Natural killer cell treated with Interleukin-12 subunit alpha and Interleukin-12 subunit beta and Interleukin-15 and Interleukin-18, amount 100 ng/mL, for 72 hours (primary cell): ENCODE measurements around the gene SESN2. TPM values are rescaled to one million over a fixed set of nuclear protein-coding genes. Genes with fewer than 3 reads are reported as not detected.

ENCODE experiments used
- ATAC-seq, 2 donors: fragments of 150-1000 bp; cut with Tn5 transposase in 1 of 2; sonication (Bioruptor Pico), chemical (Tn5 transposase) in 1 of 2; 2 replicates each; pipeline ENCODE4 v1.10.0; 2021
- DNase-seq: peaks from one replicate; pipeline ENCODE4 v3.0.0; 2022; ENCODE audit warnings: low spot score
- H3K27ac Mint-ChIP-seq, 2 donors: 1 replicate in 1 of 2; 2 replicates in 1 of 2; pipeline ENCODE4 v1.8.0; 2022; ENCODE audit warnings: mixed read lengths in 2 of 2, mild to moderate bottlenecking in 1 of 2, moderate library complexity in 1 of 2
- H3K27me3 Mint-ChIP-seq, 2 donors: 1 replicate in 1 of 2; 2 replicates in 1 of 2; pipeline ENCODE4 v1.8.0; 2022; ENCODE audit warnings: mixed read lengths in 2 of 2
- H3K36me3 Mint-ChIP-seq: one replicate; pipeline ENCODE4 v1.8.0; 2022; ENCODE audit warnings: mixed read lengths
- H3K4me1 Mint-ChIP-seq, 2 donors: 1 replicate in 1 of 2; 2 replicates in 1 of 2; pipeline ENCODE4 v1.8.0; 2022; ENCODE audit warnings: low read depth in 2 of 2, mixed read lengths in 2 of 2, mild to moderate bottlenecking in 1 of 2
- H3K4me3 Mint-ChIP-seq: one replicate; pipeline ENCODE4 v1.8.0; 2022; ENCODE audit warnings: mixed read lengths
- H3K9me3 Mint-ChIP-seq: 2 replicates; pipeline ENCODE4 v1.8.0; 2022; ENCODE audit warnings: mixed read lengths
- total RNA-seq, 2 donors: library from RNA; stranded (reverse); gene quantifications; one replicate each; pipeline ENCODE4 v1.2.3, GENCODE V29; 2022

Gene SESN2
- total RNA-seq, 2 donors from 2014 or later = 26.4 to 36.1 TPM

DNA sequence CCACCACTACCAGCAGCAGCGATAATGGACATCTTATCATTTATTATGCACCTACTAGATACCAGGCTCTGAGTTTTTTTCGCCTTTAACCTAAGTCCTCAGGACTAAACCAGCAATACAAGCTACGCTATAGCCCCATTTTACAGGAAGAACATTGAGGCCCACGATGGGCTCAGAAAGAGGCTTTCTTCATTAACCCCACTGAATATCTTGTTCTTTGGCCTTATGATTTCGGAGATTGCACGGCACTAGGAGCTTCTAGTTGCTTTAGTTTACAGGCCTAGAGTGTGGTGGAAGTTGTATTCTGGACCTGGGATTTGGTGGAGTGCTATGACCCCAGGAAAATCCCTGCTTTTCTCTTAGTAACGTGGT lies 1.5 kb downstream of the SESN2 start:
- Mint-ChIP-seq H3K27me3 (no peaks in the 10 kb centered on the region), H3K4me3 (peak overlapping the region; percentile 79), H3K36me3 (no peaks in the 10 kb centered on the region), H3K27ac (peak overlapping the region; percentile 26 to 51), H3K4me1 (peaks cover 33 to 37% of the 10 kb centered on the region in 2 donors), H3K9me3 (no peaks in the 10 kb centered on the region)
- no peak for ATAC-seq
- DNase-seq = no peak

DNA sequence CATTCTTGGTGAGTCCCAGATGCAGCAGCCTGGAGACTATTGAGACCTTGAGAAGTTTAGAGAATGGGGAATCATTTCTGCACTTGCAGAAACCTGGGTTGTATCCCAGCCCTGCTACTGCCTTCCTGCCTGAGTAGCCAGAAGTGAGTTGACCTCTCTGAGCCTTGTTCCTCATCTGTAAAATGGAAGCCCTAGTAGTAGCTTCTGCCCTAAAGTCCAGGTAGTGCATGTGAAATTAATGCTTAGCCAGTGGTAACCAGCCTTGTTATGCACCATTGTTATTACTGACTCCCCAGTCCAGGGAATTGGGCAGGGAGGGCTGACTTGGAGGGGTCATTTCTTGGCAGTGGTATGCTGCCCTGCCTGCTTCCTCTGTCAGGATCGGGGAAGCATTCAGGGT lies 5.6 kb downstream of the SESN2 start:
- no peak overlapping the region for H3K4me3 Mint-ChIP-seq
- H3K4me1 Mint-ChIP-seq = peaks cover 23 to 35% of the 10 kb centered on the region in 2 donors
- no peak for ATAC-seq
- no peaks in the 10 kb centered on the region for H3K9me3 Mint-ChIP-seq
- no peak for DNase-seq
- H3K27me3 Mint-ChIP-seq = no peaks in the 10 kb centered on the region
- no peaks in the 10 kb centered on the region for H3K36me3 Mint-ChIP-seq
- no peak overlapping the region for H3K27ac Mint-ChIP-seq

DNA sequence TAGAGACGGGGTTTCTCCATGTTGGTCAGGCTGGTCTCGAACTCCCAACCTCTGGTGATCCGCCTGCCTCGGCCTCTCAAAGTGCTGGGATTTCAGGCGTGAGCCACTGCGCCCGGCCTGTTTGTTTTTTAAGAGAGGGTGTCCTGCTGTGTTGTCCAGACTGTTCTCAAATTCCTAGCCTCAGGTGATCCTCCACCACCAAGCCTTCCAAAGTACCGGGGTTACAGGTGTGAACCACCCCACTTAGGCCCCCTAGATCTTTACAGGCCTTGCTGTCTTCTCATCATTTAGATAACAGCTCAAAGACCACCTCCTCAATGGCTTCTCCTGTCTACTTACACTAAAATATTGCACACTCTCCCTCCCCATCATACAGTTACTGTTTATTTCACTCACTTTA lies 6.3 kb downstream of the SESN2 start:
- Mint-ChIP-seq H3K4me1 (peaks cover 22 to 34% of the 10 kb centered on the region in 2 donors), H3K4me3 (no peak overlapping the region), H3K27me3 (no peaks in the 10 kb centered on the region), H3K36me3 (no peaks in the 10 kb centered on the region), H3K9me3 (no peaks in the 10 kb centered on the region), H3K27ac (no peak overlapping the region)
- ATAC-seq (no peak), DNase-seq (no peak)

DNA sequence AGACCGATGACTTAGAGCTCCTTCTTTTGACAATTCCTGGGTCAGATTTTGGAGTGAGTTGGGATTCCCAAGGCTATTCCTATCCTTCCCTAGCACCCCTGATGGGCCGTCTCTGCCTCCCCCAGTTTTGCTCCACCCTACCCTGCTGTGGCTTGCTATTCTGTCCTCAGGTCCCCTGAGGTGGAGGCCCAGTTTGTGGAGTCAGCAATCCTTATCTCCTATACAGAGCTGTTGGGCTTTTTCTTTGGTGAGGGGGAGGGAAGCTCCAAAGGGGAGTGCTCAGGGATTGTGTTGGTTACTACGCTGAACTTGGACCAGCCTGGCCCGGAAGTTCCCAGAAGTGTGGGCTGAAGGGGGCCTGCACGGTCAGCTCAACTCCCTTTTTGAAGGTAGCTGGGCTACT lies 7.6 kb downstream of the SESN2 start:
- ATAC-seq (peak in 1 of 2 donors; percentile 6), DNase-seq (no peak)
- Mint-ChIP-seq H3K4me3 (no peak overlapping the region), H3K27me3 (no peaks in the 10 kb centered on the region), H3K4me1 (peaks cover 13 to 25% of the 10 kb centered on the region in 2 donors), H3K27ac (no peak overlapping the region), H3K9me3 (no peaks in the 10 kb centered on the region), H3K36me3 (no peaks in the 10 kb centered on the region)

DNA sequence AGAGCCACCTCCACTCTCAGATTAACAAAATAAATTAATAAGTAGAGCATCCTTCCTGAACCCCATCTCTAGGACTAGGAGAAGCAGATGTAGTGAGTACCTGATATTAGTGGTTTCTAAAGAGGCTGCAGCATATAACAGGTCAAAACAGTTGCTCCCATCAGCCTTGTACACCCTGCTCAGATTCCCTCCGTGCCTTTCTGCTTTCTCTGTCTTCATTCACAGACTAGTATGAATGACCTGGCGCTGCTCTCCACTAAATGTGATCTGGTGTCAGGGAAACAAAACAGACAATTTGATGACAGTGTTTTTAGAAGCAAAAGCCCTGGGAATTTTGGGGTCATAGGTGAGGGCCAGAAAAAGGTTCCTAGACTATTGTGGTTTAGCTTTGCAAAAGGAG lies 8.3 kb downstream of the SESN2 start:
- Mint-ChIP-seq H3K4me3 (no peak overlapping the region), H3K9me3 (no peaks in the 10 kb centered on the region), H3K36me3 (no peaks in the 10 kb centered on the region), H3K4me1 (peaks cover 13 to 25% of the 10 kb centered on the region in 2 donors), H3K27ac (peak overlapping the region in 1 of 2 donors; percentile 57), H3K27me3 (no peaks in the 10 kb centered on the region)
- ATAC-seq (no peak), DNase-seq (no peak)

DNA sequence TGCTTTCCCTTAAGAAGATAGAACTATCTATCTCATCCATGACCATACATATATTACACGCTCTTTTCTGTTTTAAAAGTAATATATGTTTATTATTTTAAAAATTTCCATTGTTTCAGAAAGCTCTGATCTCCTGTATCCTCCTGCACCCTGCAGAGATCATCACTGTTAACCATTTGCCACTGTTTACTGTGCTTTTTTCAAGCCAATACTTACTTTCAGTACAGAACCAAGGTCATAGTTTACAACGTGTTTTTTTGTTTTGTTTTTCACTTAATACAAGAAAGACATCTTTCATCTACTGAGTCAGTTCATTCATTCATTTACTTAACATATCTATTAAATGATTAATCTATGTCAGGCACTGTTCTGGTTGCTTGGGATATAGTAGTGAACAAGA lies 10.2 kb downstream of the SESN2 start:
- no peak for ATAC-seq
- H3K27ac Mint-ChIP-seq = no peak overlapping the region

DNA sequence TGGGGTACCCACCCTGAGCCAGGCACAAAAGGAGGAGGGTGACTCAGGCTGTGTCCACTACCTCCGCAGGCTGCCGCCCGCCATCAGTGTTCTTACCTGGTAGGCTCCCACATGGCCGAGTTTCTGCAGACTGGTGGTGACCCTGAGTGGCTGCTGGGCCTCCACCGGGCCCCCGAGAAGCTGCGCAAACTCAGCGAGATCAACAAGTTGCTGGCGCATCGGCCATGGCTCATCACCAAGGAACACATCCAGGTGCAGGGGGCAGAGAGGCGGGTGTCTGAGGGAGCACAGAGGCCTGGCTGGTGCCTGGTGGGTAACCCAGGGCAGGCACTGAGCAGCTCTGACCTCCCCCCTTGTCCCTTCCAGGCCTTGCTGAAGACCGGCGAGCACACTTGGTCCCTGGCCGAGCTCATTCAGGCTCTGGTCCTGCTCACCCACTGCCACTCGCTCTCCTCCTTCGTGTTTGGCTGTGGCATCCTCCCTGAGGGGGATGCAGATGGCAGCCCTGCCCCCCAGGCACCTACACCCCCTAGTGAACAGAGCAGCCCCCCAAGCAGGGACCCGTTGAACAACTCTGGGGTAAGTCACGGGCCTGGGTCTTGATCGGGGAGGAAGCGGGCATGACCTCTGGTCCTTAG lies 13.0 kb downstream of the SESN2 start:
- ATAC-seq (no peak), DNase-seq (peak; percentile 56)
- H3K4me1 Mint-ChIP-seq = peaks cover 5 to 8% of the 10 kb centered on the region in 2 donors
- H3K27me3 Mint-ChIP-seq = no peaks in the 10 kb centered on the region
- no peaks in the 10 kb centered on the region for H3K9me3 Mint-ChIP-seq
- no peak overlapping the region for H3K27ac Mint-ChIP-seq
- H3K36me3 Mint-ChIP-seq = peaks cover under 1% of the 10 kb centered on the region
- H3K4me3 Mint-ChIP-seq = no peak overlapping the region

More for the DNA sequence above, 10.2 kb downstream of the SESN2 start:
- no peaks in the 10 kb centered on the region for H3K9me3 Mint-ChIP-seq
- DNase-seq = no peak
- no peaks in the 10 kb centered on the region for H3K27me3 Mint-ChIP-seq
- peaks cover 13 to 21% of the 10 kb centered on the region in 2 donors for H3K4me1 Mint-ChIP-seq
- no peaks in the 10 kb centered on the region for H3K36me3 Mint-ChIP-seq
- no peak overlapping the region for H3K4me3 Mint-ChIP-seq

DNA sequence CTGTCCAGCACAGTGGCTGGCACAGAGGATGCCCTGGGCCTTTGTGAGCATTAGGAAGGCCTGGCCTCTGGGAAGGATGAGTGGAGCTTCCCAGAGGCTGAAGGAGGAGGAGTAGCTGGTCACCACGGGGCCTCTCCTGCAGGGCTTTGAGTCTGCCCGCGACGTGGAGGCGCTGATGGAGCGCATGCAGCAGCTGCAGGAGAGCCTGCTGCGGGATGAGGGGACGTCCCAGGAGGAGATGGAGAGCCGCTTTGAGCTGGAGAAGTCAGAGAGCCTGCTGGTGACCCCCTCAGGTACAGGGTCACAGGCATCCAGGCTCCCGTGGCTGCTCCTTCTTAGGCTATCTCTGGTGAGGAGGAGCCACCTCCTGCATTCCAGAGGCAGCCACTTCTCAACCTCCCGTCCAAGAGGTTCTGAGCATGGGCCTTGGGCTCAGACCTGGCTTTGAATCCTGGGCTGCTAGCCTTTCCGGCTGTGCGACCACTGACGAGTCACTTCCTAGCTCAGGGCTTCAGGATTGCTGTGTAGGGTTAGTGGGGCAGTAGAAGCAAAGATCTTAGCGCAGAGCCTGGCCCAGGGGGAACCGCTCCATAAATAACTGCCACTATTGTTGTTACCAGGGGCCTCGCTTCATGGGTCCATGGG lies 14.0 kb downstream of the SESN2 start:
- ATAC-seq (no peak), DNase-seq (peak; percentile 54)
- H3K4me3 Mint-ChIP-seq = no peak overlapping the region
- peaks cover 0 to 2% of the 10 kb centered on the region in 2 donors for H3K4me1 Mint-ChIP-seq
- no peaks in the 10 kb centered on the region for H3K9me3 Mint-ChIP-seq
- no peak overlapping the region for H3K27ac Mint-ChIP-seq
- no peaks in the 10 kb centered on the region for H3K27me3 Mint-ChIP-seq
- H3K36me3 Mint-ChIP-seq = peaks cover 11% of the 10 kb centered on the region

DNA sequence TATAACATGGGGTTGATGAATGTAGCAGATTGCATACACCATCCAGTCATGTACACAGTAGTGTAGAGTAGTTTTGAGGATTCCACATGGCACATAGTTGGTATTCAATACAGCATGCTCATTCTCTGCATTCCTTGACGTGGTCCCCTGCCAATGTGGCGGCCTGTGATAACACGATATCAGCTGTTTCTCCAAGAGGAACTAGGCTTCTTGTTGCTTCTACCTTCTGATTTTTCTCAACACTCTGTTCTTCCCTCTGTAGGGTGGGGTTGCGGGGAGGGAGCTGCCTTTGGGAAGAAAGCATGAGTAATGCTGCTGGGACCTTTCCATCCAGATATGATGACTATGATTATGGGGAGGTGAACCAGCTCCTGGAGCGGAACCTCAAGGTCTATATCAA lies 19.4 kb downstream of the SESN2 start:
- DNase-seq = no peak
- Mint-ChIP-seq H3K4me3 (no peak overlapping the region), H3K36me3 (peaks cover 20% of the 10 kb centered on the region), H3K27me3 (no peaks in the 10 kb centered on the region), H3K4me1 (peaks cover 9 to 11% of the 10 kb centered on the region in 2 donors), H3K27ac (no peak overlapping the region), H3K9me3 (no peaks in the 10 kb centered on the region)
- ATAC-seq = no peak

DNA sequence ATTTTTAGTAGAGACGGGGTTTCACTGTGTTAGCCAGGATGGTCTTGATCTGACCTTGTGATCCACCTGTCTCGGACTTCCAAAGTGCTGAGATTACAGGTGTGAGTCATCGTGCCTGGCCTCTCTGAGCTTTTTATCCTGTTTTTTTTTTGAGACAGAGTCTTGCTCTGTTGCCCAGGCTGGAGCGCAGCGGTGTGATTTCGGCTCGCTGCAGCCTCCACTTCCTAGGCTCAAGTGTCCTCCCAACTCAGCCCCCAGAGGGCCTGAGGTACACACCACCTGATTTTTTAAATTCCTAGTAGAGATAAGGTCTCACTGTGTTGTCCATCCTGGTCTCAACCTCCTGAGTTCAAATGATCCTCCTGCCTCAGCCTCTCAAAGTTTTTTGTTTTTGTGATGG lies 20.4 kb downstream of the SESN2 start:
- H3K27me3 Mint-ChIP-seq = no peaks in the 10 kb centered on the region
- ATAC-seq (no peak), DNase-seq (no peak)
- H3K4me1 Mint-ChIP-seq = peaks cover 9 to 11% of the 10 kb centered on the region in 2 donors
- no peaks in the 10 kb centered on the region for H3K9me3 Mint-ChIP-seq
- no peak overlapping the region for H3K4me3 Mint-ChIP-seq
- H3K36me3 Mint-ChIP-seq = peaks cover 20% of the 10 kb centered on the region
- H3K27ac Mint-ChIP-seq = no peak overlapping the region

DNA sequence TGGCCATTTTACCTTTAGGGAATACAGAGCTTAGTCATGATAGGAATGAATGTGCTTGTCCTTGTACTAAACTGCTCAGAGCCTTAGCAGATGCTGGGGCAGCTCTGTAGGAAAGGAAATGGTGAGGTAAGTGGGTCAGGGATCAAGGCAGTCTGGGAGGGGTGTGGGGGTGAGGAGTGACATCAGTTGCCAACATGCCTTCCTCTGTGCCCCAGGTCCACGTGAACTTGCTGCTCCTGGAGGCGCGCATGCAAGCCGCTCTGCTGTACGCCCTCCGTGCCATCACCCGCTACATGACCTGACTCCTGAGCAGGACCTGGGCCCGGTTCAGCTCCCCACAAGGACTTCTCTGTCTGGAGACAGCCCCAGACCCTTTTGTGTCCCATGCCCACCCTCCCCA lies 21.2 kb downstream of the SESN2 start:
- H3K36me3 Mint-ChIP-seq = peaks cover 20% of the 10 kb centered on the region
- DNase-seq (no peak), ATAC-seq (no peak)
- no peaks in the 10 kb centered on the region for H3K27me3 Mint-ChIP-seq
- no peak overlapping the region for H3K27ac Mint-ChIP-seq
- H3K4me3 Mint-ChIP-seq = no peak overlapping the region
- no peaks in the 10 kb centered on the region for H3K9me3 Mint-ChIP-seq
- peaks cover 9 to 11% of the 10 kb centered on the region in 2 donors for H3K4me1 Mint-ChIP-seq

DNA sequence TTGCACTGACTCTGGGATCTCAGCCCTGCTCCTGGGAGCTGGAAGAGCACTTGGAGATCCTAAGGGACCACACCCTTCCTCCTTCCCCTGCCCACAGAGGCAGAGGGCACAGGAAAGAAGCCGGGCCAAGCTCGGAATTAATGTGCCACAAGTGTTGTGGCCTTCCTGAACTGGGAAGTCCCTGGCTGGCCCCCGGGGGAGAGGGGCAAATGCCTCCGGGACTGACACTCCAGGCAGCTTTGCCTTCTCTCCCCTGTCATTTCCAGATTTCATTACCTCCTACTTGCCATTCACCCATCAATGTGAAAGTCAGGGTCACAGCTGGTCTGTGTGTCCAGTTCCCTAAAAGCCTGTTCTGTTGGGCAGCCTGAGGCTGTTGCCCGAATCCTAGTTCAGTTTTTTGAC lies 21.7 kb downstream of the SESN2 start:
- H3K27ac Mint-ChIP-seq = no peak overlapping the region
- peaks cover 9 to 11% of the 10 kb centered on the region in 2 donors for H3K4me1 Mint-ChIP-seq
- peaks cover 20% of the 10 kb centered on the region for H3K36me3 Mint-ChIP-seq
- no peaks in the 10 kb centered on the region for H3K27me3 Mint-ChIP-seq
- no peak overlapping the region for H3K4me3 Mint-ChIP-seq
- no peaks in the 10 kb centered on the region for H3K9me3 Mint-ChIP-seq
- ATAC-seq (no peak), DNase-seq (no peak)

DNA sequence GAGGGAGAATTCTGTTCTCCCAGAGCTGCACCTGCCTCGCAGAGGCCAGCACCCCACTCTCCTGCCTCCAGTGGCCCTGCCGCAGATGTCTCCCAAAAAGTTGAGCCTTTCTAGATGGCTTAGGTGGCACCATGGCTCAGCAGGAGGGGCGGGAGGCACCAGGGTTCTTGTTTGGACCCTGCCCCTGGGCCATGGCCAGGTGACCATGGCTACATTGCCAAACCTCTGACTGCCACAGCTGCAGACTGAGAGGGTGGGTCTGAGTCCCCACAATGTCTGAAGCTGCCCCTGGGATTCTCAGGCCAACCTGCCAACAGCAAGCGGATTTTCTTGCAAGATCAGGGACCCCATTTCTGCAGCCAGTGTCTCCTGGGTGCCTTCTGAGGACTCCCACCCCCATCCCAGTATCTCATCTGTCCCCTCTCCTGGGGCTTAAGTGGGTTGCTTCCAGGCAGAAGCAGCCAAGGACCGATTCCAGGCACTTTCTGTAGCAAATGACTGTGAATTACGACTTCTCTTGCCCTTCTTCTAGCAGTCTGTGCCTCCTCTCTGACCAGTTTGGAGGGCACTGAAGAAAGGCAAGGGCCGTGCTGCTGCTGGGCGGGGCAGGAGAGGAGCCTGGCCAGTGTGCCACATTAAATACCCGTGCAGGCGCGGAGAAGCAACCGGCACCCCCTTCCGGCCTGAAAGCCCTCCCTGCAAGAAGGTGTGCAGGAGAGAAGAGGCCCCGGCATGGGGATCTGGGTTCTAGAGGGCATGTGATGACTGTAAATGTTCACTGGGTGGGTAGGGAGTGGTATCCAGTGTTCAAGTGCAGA lies 22.5 kb downstream of the SESN2 start:
- H3K36me3 Mint-ChIP-seq = peaks cover 20% of the 10 kb centered on the region
- no peak for ATAC-seq
- no peaks in the 10 kb centered on the region for H3K27me3 Mint-ChIP-seq
- DNase-seq = no peak
- no peaks in the 10 kb centered on the region for H3K9me3 Mint-ChIP-seq
- peaks cover 9 to 11% of the 10 kb centered on the region in 2 donors for H3K4me1 Mint-ChIP-seq
- H3K4me3 Mint-ChIP-seq = no peak overlapping the region
- peak overlapping the region in 1 of 2 donors; percentile 41 for H3K27ac Mint-ChIP-seq
